ENCODE results near the gene NXF3.
A peak's percentile ranks its signal among the peaks of the same experiment; 100 is the strongest.
"Not testable (repeated sequence)": the region's sequence is repeated elsewhere in the genome, so short reads cannot be mapped to it uniquely, and the experiment has no call there.

NXF3 gene

GRCh38 chrX:103063918-103064434 lies 29.0 kb downstream of the NXF3 start, which contains the start of gene BEX1:
Gene BEX1, minus strand, starts transcription at chrX:103064171. Its CDS starts 897 bp downstream, at chrX:103063274.
- H3K9ac ChIP-seq (ENCODE audit: insufficient read length, low read depth): peak within 1 kb of the TSS; percentile 87
- H3K4me1 ChIP-seq (ENCODE audit: insufficient read depth, insufficient read length): peaks cover 2% of the 10 kb centered on the region
- peak within 1 kb of the TSS; percentile 69 for H3K4me3 ChIP-seq (ENCODE audit: insufficient read length, low read depth)
- H3K36me3 ChIP-seq (ENCODE audit: insufficient read depth, insufficient read length, low read length): peaks cover 8% of the 10 kb centered on the region
- H3K9me3 ChIP-seq (ENCODE audit: insufficient read depth, low read length): no peaks in the 10 kb centered on the region
- peak; percentile 52 for DNase-seq (ENCODE audit: low read depth, low spot score)
- H3K27me3 ChIP-seq (ENCODE audit: insufficient read depth, insufficient read length): no peaks in the 10 kb centered on the region
- TF ChIP-seq YY1 (IDR thresholded peaks at IDR 0.05; ENCODE audit: insufficient read depth, insufficient read length) (no peak), SUZ12 (IDR thresholded peaks at IDR 0.05; ENCODE audit: extremely low read depth, insufficient read depth, insufficient read length) (no peak), ZNF274 (IDR thresholded peaks at IDR 0.05; ENCODE audit: low read depth, low read length) (no peak)

- peaks cover 9% of the 10 kb centered on the region for H3K36me3 ChIP-seq (ENCODE audit: insufficient read depth, insufficient read length, low read length)
- peak overlapping the region; percentile 87 for H3K9ac ChIP-seq (ENCODE audit: insufficient read length, low read depth)
- H3K9me3 ChIP-seq (ENCODE audit: insufficient read depth, low read length): no peaks in the 10 kb centered on the region
- H3K4me3 ChIP-seq (ENCODE audit: insufficient read length, low read depth): peak overlapping the region; percentile 69
- H3K4me1 ChIP-seq (ENCODE audit: insufficient read depth, insufficient read length): peaks cover 2% of the 10 kb centered on the region
- no peak for DNase-seq (ENCODE audit: low read depth, low spot score)
- peak; percentile 35 for TF ChIP-seq YY1 (IDR thresholded peaks at IDR 0.05; ENCODE audit: insufficient read depth, insufficient read length)
- no peak for TF ChIP-seq SUZ12 (IDR thresholded peaks at IDR 0.05; ENCODE audit: extremely low read depth, insufficient read depth, insufficient read length)
- no peak for TF ChIP-seq ZNF274 (IDR thresholded peaks at IDR 0.05; ENCODE audit: low read depth, low read length)
- no peaks in the 10 kb centered on the region for H3K27me3 ChIP-seq (ENCODE audit: insufficient read depth, insufficient read length)
Measured at GRCh38 chrX:103063191-103063845, 29.6 kb downstream of the NXF3 start.

- Histone ChIP-seq H3K9me3 (ENCODE audit: insufficient read depth, low read length) (no peaks in the 10 kb centered on the region), H3K4me3 (ENCODE audit: insufficient read length, low read depth) (no peak overlapping the region), H3K4me1 (ENCODE audit: insufficient read depth, insufficient read length) (peaks cover 2% of the 10 kb centered on the region), H3K9ac (ENCODE audit: insufficient read length, low read depth) (no peak overlapping the region), H3K27me3 (ENCODE audit: insufficient read depth, insufficient read length) (no peaks in the 10 kb centered on the region), H3K36me3 (ENCODE audit: insufficient read depth, insufficient read length, low read length) (peaks cover 10% of the 10 kb centered on the region)
- no peak for DNase-seq (ENCODE audit: low read depth, low spot score)
- TF ChIP-seq YY1 (IDR thresholded peaks at IDR 0.05; ENCODE audit: insufficient read depth, insufficient read length) (no peak), ZNF274 (IDR thresholded peaks at IDR 0.05; ENCODE audit: low read depth, low read length) (no peak), SUZ12 (IDR thresholded peaks at IDR 0.05; ENCODE audit: extremely low read depth, insufficient read depth, insufficient read length) (no peak)
Measured at GRCh38 chrX:103061486-103061885, 31.5 kb downstream of the NXF3 start.

GRCh38 chrX:103056902-103057301 lies 36.0 kb downstream of the NXF3 start:
- H3K9me3 ChIP-seq (ENCODE audit: insufficient read depth, low read length): no peaks in the 10 kb centered on the region
- H3K9ac ChIP-seq (ENCODE audit: insufficient read length, low read depth): no peak overlapping the region
- TF ChIP-seq SUZ12 (IDR thresholded peaks at IDR 0.05; ENCODE audit: extremely low read depth, insufficient read depth, insufficient read length) (no peak), ZNF274 (IDR thresholded peaks at IDR 0.05; ENCODE audit: low read depth, low read length) (no peak), YY1 (IDR thresholded peaks at IDR 0.05; ENCODE audit: insufficient read depth, insufficient read length) (no peak)
- H3K4me3 ChIP-seq (ENCODE audit: insufficient read length, low read depth): no peak overlapping the region
- H3K36me3 ChIP-seq (ENCODE audit: insufficient read depth, insufficient read length, low read length): peaks cover 2% of the 10 kb centered on the region
- H3K4me1 ChIP-seq (ENCODE audit: insufficient read depth, insufficient read length): no peaks in the 10 kb centered on the region
- no peaks in the 10 kb centered on the region for H3K27me3 ChIP-seq (ENCODE audit: insufficient read depth, insufficient read length)
- no peak for DNase-seq (ENCODE audit: low read depth, low spot score)

- H3K9ac ChIP-seq (ENCODE audit: insufficient read length, low read depth): no peak overlapping the region
- TF ChIP-seq SUZ12 (IDR thresholded peaks at IDR 0.05; ENCODE audit: extremely low read depth, insufficient read depth, insufficient read length): no peak
- no peak for TF ChIP-seq YY1 (IDR thresholded peaks at IDR 0.05; ENCODE audit: insufficient read depth, insufficient read length)
- TF ChIP-seq ZNF274 (IDR thresholded peaks at IDR 0.05; ENCODE audit: low read depth, low read length): no peak
- DNase-seq (ENCODE audit: low read depth, low spot score): no peak
Measured at GRCh38 chrX:103052625-103053024, 40.3 kb downstream of the NXF3 start.

GRCh38 chrX:103051260-103051789 lies 41.6 kb downstream of the NXF3 start:
- H3K4me3 ChIP-seq (ENCODE audit: insufficient read length, low read depth): no peak overlapping the region
- no peaks in the 10 kb centered on the region for H3K27me3 ChIP-seq (ENCODE audit: insufficient read depth, insufficient read length)
- TF ChIP-seq YY1 (IDR thresholded peaks at IDR 0.05; ENCODE audit: insufficient read depth, insufficient read length) (no peak), SUZ12 (IDR thresholded peaks at IDR 0.05; ENCODE audit: extremely low read depth, insufficient read depth, insufficient read length) (no peak), ZNF274 (IDR thresholded peaks at IDR 0.05; ENCODE audit: low read depth, low read length) (no peak)
- no peak overlapping the region for H3K9ac ChIP-seq (ENCODE audit: insufficient read length, low read depth)
- no peaks in the 10 kb centered on the region for H3K9me3 ChIP-seq (ENCODE audit: insufficient read depth, low read length)
- H3K4me1 ChIP-seq (ENCODE audit: insufficient read depth, insufficient read length): no peaks in the 10 kb centered on the region
- H3K36me3 ChIP-seq (ENCODE audit: insufficient read depth, insufficient read length, low read length): no peaks in the 10 kb centered on the region
- DNase-seq (ENCODE audit: low read depth, low spot score): no peak

More at GRCh38 chrX:103052625-103053024, 40.3 kb downstream of the NXF3 start:
- Histone ChIP-seq H3K36me3 (ENCODE audit: insufficient read depth, insufficient read length, low read length) (no peaks in the 10 kb centered on the region), H3K4me3 (ENCODE audit: insufficient read length, low read depth) (no peak overlapping the region), H3K4me1 (ENCODE audit: insufficient read depth, insufficient read length) (no peaks in the 10 kb centered on the region), H3K9me3 (ENCODE audit: insufficient read depth, low read length) (no peaks in the 10 kb centered on the region), H3K27me3 (ENCODE audit: insufficient read depth, insufficient read length) (no peaks in the 10 kb centered on the region)

- H3K27me3 ChIP-seq (ENCODE audit: insufficient read depth, insufficient read length); H3K4me1 ChIP-seq (ENCODE audit: insufficient read depth, insufficient read length); H3K4me3 ChIP-seq (ENCODE audit: insufficient read length, low read depth); H3K9ac ChIP-seq (ENCODE audit: insufficient read length, low read depth); DNase-seq (ENCODE audit: low read depth, low spot score); H3K36me3 ChIP-seq (ENCODE audit: insufficient read depth, insufficient read length, low read length); H3K9me3 ChIP-seq (ENCODE audit: insufficient read depth, low read length): not testable (repeated sequence)
Measured at GRCh38 chrX:103033371-103033770, 59.6 kb downstream of the NXF3 start.
